GM15510 (cell line): ENCODE results near the gene PRELP.

Source experiments
- POLR2A ChIP-seq: IDR thresholded peaks from 3 replicates; pipeline ENCODE4 v1.6.1; 2011; ENCODE audit warnings: borderline replicate concordance; ENCODE audit not compliant: insufficient read length; ENCODE audit errors: extremely low read depth

The PRELP gene

DNA sequence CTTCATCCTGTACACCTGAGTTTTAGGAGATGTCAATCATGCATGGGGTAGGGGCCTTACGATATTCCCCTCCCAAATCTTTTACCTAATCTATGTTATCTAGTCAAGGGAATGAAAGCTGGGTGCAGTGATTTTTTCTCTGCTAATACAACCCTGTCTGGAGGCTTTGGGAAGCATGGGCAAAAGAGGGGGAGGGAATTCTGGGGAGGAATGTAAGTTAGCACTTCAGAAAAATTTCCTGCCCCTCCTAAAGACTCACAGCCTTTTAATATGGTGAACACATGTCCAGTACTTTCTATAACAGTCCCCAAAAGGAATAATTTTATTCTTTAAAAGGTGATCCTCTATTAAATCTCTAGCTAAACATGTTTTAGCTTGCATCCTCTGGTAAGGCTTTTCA lies 25.6 kb upstream of the PRELP start:
- no peak for TF ChIP-seq POLR2A

DNA sequence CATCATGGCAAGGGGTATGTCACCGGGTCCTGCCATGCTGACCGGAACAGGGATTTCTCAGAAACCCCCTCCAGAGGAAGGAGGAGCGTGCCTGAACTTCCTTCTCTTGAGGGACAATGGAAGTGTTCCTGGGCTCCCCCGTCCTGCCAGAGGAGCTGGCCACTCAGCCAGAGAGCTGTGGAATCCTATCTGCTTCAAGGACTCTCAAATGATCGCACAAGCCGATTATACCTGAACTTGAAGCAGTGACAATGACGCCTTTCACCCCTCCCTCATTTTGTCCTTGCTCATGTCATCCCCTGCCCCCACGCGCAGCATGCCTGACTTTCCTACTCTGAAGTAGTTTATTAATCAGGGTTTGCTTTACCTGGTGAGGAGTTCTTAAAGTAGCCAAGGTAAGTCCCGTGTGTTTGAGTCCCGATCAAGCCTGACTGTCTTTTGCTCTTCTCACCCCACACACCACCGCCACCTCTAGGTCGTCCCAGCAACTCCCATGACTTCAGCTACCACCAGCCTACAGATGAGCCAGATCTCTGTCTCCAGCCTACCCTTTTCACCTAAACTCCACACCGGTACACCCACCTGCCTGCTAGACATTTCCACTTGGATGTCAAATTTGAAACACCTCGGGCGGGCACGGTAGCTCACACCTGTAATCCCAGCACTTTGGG lies 25.0 kb upstream of the PRELP start:
- TF ChIP-seq POLR2A = no peak

DNA sequence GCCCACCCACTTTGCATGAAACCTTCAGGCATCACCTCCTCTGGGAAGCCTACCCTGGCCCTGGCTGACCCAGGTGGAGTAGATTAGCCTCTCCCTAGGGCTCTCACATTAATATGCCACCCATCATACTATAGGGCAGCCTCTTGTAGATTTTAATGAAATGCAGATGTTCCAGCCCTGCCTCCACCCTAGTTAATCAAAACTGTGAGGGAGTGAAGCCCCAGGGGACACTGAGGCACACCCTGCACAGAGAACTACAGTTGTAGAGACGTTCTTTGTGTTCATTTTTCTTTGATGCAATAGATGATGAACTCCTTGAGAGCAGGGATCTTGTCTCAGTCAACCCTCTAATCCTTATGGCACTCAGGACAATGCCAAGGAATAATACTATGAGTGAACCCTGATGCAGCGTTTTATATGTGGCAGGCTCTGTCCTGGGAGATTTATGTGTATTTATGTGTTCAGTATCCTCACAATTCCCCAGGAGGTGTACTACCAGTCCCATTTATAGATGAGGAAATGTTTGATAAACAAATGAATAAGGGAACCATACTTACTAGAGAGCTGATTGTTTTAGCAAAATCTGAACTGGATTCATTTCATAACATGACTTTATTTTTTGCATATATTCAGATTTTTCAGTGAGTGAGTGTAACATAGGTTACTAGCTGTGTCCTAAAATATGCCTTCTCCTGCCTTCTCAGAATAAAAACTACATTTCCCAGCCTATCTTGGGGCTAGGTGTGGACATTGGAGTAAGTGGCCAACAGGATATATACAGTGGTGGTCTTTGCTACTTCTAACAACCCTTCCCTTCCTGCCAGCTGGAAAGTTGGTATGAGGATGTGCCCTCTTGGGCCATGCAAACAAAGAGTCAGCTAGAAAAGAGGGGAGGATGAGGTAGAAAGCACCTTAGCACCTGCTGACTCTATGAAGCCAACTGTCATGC lies 23.5 kb upstream of the PRELP start:
- TF ChIP-seq POLR2A = no peak

DNA sequence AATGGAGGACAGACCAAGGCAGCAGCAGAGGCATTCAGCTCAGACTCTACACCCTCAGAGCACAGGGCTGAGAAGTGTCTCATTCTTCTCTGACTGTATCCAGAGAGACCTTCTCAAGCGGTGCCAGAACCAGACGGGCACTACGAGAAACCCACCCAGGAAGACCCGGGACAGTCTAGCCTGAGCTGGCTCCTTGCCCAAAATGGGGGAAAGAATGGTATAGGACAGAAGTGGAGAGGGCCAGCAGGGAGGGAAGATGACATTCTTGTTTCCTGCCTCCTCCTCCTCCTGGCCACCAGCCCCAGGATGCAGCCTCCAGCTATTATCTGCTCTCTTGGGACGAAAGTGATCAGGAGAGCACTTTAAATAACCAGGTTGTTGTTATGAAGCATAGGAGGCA lies 22.6 kb upstream of the PRELP start:
- TF ChIP-seq POLR2A = no peak

DNA sequence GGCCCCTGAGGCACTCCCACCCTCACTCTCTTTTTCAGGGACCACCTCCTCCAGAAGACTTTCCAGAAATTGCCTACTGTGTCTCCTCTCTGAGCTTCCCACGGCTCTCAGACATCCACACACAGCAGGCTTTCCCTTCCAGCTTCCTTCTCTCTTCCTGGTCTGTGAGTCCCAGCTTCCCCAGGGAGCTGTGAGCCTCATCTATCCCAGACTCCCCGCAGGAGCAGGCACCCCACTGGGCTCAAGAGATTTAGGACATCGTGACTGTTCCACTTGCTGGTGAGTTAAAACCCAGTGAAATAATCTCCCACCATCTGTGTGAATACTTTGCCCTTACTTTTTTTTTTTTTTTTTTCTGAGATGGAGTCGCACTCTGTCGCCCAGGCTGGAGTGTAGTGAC lies 22.0 kb upstream of the PRELP start:
- TF ChIP-seq POLR2A = no peak

DNA sequence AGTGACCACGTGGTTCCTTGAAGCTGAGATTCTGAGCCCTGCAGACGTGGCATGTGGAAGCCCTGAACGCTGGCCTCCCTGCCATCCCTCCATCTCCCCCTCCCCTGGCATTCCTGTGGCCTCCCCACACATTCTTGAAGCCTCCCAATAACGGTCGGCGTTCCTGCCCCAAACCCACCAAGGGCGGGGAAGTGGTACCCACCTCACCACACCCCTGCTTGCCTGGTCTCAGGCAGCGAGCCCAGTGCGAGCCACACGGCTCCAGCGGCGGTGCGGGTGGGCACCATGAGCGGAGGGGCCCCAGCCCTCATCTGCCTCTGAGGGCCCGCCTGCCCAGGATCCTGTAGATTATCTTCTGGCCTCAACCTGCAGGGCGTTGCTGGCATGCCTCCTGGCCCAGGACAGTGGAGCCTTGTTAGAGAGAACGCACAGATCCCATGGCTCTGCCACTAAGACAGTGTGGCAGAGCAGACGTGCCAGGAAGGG lies 20.6 kb upstream of the PRELP start:
- TF ChIP-seq POLR2A = no peak

DNA sequence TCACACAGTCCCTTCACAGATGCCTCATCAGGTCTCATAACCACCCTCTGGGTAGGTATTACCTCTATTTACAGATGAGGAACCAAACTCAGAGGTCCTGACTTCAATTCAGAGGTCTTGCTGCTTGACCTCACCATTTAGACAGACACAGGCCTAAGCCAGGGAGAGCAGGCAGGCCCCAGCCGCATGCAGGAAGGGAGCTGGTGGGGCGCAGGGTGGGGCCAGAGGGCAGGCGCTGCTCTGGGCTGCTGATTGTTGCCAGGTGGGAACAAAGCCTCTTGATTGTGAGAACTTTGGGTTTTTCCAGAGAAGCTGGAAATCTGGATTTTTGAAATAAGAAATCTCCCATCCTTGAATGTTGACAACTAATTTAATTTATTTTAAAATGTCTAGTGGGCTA lies 19.9 kb upstream of the PRELP start:
- no peak for TF ChIP-seq POLR2A

DNA sequence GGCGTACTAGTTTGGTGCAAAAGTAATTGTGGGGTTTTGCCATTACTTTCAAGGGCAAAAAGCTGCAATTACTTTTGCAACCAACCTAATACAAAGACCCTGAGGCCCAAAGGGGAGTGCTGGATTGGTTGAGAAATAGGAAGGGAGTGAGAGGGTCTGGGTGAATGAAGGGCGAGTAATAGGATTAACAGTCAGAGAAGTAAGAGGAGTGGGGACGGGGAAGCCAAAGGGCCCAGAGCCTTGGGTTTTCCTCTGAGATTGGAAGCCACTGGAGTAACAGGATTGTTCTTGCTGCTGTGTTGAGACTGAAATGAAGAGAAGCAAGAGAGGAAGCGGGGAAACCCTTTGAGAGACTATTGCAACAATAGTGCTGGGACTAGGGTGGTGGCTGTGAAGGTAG lies 19.0 kb upstream of the PRELP start:
- no peak for TF ChIP-seq POLR2A

DNA sequence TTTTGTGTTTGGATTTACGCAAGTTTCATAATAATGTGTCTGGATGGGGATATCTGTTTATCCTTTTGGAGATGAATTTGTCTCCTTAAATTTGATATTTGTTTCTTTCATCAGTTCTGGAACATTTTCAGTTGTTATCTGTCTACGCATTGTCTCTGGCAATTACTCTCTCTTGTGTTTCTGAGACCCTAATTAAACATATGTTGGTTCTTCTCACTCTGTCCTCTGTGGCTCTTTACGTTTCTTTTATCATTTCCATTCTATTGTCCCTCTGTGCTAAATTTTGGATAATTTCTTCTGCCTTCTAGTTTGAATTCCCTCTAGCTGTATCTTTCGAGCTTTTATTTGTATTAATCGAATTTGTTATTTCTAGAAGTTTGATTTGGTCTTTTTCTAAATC lies 17.5 kb upstream of the PRELP start:
- TF ChIP-seq POLR2A = no peak

DNA sequence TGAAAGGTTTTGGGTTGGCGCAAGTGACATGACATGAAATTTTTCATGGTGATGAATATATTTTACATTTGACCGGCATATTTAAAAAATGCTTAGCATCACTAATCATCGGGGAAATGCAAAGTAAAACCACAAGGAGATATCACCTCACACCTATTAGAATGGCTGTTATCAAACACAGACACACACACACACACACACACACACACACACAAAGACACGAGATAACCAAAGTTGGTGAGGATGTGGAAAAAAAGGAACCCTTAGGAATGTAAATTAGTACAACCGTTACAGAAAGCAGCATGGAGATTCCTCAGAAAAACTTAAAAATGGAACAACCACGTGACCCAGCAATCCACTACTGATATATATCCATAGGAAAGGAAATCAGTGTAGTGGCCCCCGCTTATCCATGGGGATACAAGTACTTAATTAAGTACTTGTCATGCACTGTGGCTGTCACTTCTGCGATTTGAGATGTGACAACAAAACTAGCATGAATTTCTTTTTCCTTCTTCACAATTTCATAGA lies 15.9 kb upstream of the PRELP start:
- TF ChIP-seq POLR2A = no peak

DNA sequence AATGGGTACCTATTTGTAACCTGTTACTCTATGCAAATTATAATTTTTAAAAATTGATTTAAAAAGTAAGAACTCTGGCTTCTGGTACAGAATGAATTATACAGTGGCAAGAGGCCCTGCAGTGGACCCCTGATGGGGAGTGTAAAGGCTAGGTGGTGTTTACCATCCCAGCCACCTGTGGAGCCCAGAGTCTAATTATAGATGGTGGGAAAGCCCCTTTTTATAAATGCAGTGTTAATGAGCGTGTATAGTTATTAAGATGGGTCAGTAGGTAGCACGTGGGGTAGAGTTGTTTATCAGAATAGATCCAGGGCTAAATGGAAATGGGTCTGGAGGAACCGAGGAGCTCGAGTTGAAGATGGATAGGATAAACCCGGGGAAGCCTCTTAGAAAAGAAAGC lies 13.9 kb upstream of the PRELP start:
- no peak for TF ChIP-seq POLR2A

DNA sequence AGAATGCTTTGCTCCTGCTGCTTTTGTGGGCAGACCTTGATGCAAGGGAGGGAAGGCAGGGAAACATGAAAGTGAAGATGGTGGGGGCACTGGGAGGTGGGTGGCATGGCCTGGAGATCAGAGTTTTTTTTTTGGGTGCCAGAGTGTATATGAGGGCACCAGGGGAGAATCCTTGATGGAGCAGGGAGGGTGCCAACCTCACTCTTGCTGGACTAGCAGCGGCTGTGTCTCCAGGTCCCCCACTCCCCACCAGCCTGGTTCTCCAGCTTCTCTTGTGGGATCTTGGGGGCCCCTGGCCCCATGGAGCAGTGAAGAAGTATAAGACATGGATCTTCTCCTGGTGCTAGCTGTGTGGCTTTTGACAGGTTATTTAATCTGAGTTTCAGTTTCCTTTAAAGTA lies 13.5 kb upstream of the PRELP start:
- no peak for TF ChIP-seq POLR2A

DNA sequence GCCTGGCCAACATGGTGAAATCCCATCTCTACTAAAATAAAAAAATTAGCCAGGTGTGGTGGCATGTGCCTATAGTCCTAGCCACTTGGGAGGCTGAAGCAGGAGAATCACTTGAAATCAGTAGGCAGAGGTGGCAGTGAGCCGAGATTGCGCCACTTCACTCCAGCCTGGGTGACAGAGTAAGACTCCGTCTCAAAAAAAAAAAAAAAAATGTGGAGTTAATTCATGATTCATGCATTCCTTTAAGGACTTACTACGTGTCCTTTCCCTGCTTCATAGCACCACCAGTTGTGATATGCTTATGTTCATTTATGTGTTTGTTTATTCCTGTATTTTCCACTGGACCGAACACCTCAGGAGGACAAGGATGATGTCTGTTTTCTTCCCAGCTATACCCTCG lies 12.7 kb upstream of the PRELP start:
- TF ChIP-seq POLR2A = no peak

DNA sequence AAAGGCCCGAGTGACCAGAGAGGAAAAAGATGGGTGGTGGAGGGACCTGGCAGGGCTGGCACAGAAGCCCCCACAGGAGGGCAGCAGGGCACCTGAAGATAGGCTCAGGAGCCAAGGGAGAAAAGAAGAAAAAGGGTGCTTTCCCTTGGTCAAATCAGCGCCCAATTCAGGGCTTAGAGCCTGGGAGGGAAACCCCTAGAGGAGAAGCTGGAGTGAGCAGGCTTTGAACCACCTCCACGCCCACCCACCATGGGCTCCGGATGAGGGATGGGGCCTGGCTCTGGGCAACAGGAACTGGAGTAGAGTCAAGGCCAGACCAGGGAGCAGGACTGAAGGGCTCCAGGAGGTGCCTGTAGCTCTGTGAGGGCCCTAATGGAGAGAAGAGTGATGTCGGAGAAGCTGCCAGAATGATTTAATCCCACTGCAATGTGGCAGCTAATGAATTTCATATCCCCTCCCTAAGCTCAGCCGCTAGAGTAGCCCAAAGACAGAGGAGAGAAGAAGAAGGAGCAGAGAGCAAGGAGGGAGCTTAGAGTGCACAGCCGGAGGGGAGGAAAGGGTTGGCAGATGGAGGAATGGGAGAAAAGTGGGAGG lies 12.0 kb upstream of the PRELP start:
- no peak for TF ChIP-seq POLR2A

DNA sequence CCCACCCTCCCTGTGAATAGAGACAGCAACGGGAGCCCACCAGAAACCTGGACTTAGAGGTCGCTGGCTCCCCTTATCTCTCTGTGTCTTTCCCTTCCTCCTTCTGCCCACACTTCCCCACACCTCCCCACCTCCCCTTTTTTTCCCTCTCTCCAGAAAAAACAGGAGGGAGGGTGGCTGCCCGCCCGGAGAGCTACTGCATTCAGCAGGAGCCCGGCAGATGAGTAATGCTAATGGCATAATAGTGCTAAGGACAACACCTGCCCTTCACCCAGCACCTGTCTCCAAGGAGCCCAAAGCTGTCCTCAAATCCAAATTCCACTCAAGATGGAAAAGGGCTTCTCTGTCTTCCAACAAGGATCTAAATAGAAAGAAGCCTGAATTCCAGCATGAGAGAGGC lies 11.4 kb upstream of the PRELP start:
- TF ChIP-seq POLR2A = no peak
